ENCODE data around the gene AQP11. TPM values are rescaled to one million over a fixed set of nuclear protein-coding genes. Genes with fewer than 3 reads are reported as not detected.

Gene AQP11
- total and polyA plus RNA-seq, 2 donors (not counting 3 experiments of a cell fraction or from before 2014, with no cell fraction given), result 0.22 to 0.55 TPM

DNA sequence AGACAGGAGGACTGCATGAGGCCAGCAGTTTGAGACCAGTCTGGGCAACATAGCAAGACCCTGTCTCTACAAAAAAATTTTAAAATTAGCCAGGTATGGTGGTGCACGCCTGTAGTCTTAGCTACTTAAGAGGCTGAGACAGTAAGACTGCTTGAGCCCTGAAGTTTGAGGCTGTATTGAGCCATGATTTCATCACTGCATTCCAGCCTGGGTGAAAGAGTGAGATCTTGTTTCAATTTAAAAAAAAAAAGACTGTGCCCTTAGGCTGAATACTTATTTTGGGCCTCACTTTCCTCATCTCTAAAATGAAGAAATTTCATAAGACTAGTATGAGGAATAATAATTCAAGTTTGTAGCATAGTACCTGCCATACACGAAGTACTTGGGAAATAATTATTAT lies 6.9 kb downstream of the AQP11 start:
- intact Hi-C loops (cut with micrococcal nuclease) (no loop called here), dilution Hi-C loops (cut with MboI; ENCODE audit: extremely low pct_ligation_motif_present, low sequenced_read_pairs) (no loop called here)
- ChIA-PET CTCF (no interaction called here), POLR2A (no interaction called here)
- BruUV-seq (replicated peaks), result no TSS peak
- Histone ChIP-seq H3K9me3 (replicated peaks; ENCODE audit: control insufficient read depth, insufficient read depth, low read length) (no peaks in the 10 kb centered on the region), H4K20me1 (replicated peaks; ENCODE audit: control insufficient read depth, extremely low read depth, insufficient read depth, low read length) (no peaks in the 10 kb centered on the region), H3K27me3 (ENCODE audit: control insufficient read depth in 2 of 2, insufficient read depth in 2 of 2, low read length in 2 of 2) (no peaks in the 10 kb centered on the region), H2AFZ (ENCODE audit: low read depth, low read length) (no peak overlapping the region), H3K4me3 (replicated peaks in 1 of 3; ENCODE audit: insufficient read depth in 1 of 3, low read depth in 1 of 3, low read length in 3 of 3) (no peak overlapping the region), H3K4me2 (ENCODE audit: insufficient read depth, low read length) (no peak overlapping the region), H3K9ac (replicated peaks; ENCODE audit: extremely low read depth, insufficient read depth, low read length) (no peak overlapping the region), H3K36me3 (ENCODE audit: control insufficient read depth in 2 of 2, extremely low read depth in 1 of 2, insufficient read depth in 2 of 2, low read length in 2 of 2) (no peaks in the 10 kb centered on the region), H3K4me1 (ENCODE audit: control insufficient read depth, extremely low read depth, insufficient read depth, low read length) (no peaks in the 10 kb centered on the region), H3K9me1 (replicated peaks; ENCODE audit: control insufficient read depth, extremely low read depth, insufficient read depth, low read length) (no peaks in the 10 kb centered on the region), H3K79me2 (ENCODE audit: control insufficient read depth, insufficient read depth, low read length) (no peaks in the 10 kb centered on the region), H3K27ac (ENCODE audit: insufficient read depth, low read depth, low read length) (no peak overlapping the region)
- no peak for TF ChIP-seq MYC (IDR thresholded peaks at IDR 0.05; ENCODE audit: low read depth, low read length)
- TF ChIP-seq JUN (IDR thresholded peaks at IDR 0.05; ENCODE audit: borderline replicate concordance, insufficient read depth, insufficient read length, low read depth), result no peak
- TF ChIP-seq, protein P1, sequence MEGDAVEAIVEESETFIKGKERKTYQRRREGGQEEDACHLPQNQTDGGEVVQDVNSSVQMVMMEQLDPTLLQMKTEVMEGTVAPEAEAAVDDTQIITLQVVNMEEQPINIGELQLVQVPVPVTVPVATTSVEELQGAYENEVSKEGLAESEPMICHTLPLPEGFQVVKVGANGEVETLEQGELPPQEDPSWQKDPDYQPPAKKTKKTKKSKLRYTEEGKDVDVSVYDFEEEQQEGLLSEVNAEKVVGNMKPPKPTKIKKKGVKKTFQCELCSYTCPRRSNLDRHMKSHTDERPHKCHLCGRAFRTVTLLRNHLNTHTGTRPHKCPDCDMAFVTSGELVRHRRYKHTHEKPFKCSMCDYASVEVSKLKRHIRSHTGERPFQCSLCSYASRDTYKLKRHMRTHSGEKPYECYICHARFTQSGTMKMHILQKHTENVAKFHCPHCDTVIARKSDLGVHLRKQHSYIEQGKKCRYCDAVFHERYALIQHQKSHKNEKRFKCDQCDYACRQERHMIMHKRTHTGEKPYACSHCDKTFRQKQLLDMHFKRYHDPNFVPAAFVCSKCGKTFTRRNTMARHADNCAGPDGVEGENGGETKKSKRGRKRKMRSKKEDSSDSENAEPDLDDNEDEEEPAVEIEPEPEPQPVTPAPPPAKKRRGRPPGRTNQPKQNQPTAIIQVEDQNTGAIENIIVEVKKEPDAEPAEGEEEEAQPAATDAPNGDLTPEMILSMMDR (IDR thresholded peaks at IDR 0.05; ENCODE audit: extremely low read depth in 1 of 2, insufficient read depth in 1 of 2, low read depth in 1 of 2, low read length in 2 of 2), result no peak
- TF ChIP-seq EZH2 (IDR thresholded peaks at IDR 0.05; ENCODE audit: borderline replicate concordance, low read depth, low read length, severe bottlenecking), result no peak
- no peak for TF ChIP-seq POLR2A (IDR thresholded peaks at IDR 0.05; ENCODE audit: low read depth, low read length)
- TF ChIP-seq, protein P2, sequence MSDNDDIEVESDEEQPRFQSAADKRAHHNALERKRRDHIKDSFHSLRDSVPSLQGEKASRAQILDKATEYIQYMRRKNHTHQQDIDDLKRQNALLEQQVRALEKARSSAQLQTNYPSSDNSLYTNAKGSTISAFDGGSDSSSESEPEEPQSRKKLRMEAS (IDR thresholded peaks at IDR 0.05; ENCODE audit: insufficient read depth, insufficient read length), result no peak
- no peak for TF ChIP-seq FOS (IDR thresholded peaks at IDR 0.05; ENCODE audit: borderline replicate concordance, insufficient read depth, low read length)
- TF ChIP-seq POLR2AphosphoS5 (IDR thresholded peaks at IDR 0.05; ENCODE audit: insufficient read depth, low read depth, low read length), result no peak
- no peak for TF ChIP-seq GATA2 (IDR thresholded peaks at IDR 0.05; ENCODE audit: insufficient read depth, insufficient read length, low read depth, low read length)
- DNase-seq (ENCODE audit: low read depth, low spot score), result no peak
- peak; percentile 12 for FAIRE-seq

All from endothelial cell of umbilical vein (primary cell).